GM12878 (cell line): ENCODE measurements around the gene CD48. TPM values are rescaled to one million over a fixed set of nuclear protein-coding genes. Genes with fewer than 3 reads are reported as not detected.
A peak's percentile ranks its signal among the peaks of the same experiment; 100 is the strongest.

Experiments
- CREM ChIP-seq: IDR thresholded peaks from 2 replicates; pipeline ENCODE4 v1.6.1; 2014; ENCODE audit warnings: antibody characterized with exemption, low read depth
- ESRRA ChIP-seq: IDR thresholded peaks from 2 replicates; pipeline ENCODE4 v1.6.1; 2012; ENCODE audit warnings: mild to moderate bottlenecking, low read length, improper control_type of control experiment
- JUND ChIP-seq: IDR thresholded peaks from 2 replicates; pipeline ENCODE4 v1.6.1; 2012; ENCODE audit warnings: low read depth, mild to moderate bottlenecking, low read length, improper control_type of control experiment, moderate library complexity
- MYB ChIP-seq: fragments of 150-350 bp; IDR thresholded peaks from 2 replicates; pipeline ENCODE4 v1.6.1; 2014; ENCODE audit warnings: mild to moderate bottlenecking, low read depth, low read length, borderline replicate concordance
- TAF1 ChIP-seq: IDR thresholded peaks from 2 replicates; pipeline ENCODE4 v1.6.1; 2011; ENCODE audit warnings: mild to moderate bottlenecking, low read depth, low read length, borderline replicate concordance
- ZNF384 ChIP-seq: IDR thresholded peaks from 2 replicates; pipeline ENCODE4 v1.6.1; 2012; ENCODE audit warnings: low read depth, mild to moderate bottlenecking, low read length, improper control_type of control experiment, borderline replicate concordance
- polyA plus RNA-seq, 11 experiments: library from polyadenylated mRNA; depleted of rRNA in 4 of 11; unstranded in 6 of 11; stranded (reverse) in 5 of 11; fragments of >200 nt; fragmentation: Nextera tagmentation in 4 of 11; fragmentation: Illumina TruSeq in 1 of 11; extraction: Ambion mirVana in 4 of 11; extraction: Trizol in 1 of 11; gene quantifications; 1 replicate in 1 of 11; 2 replicates in 10 of 11; pipeline versions ENCODE4 v1.2.1 to v1.2.3, GENCODE V29; 2011 to 2016; ENCODE audit warnings: inconsistent platforms in 2 of 11, missing spikeins in 2 of 11, low read depth in 1 of 11
- total RNA-seq, 4 experiments: library from RNA; depleted of rRNA in 3 of 4; stranded (reverse); fragments of >200 nt in 3 of 4; fragmentation: Illumina TruSeq in 1 of 4; extraction: Trizol in 1 of 4; gene quantifications; 2 replicates each; pipeline versions ENCODE4 v1.2.1 to v1.2.3, GENCODE V29; 2013 to 2021
- TF ChIP-seq, protein P1 (sequence below): IDR thresholded peaks from 2 replicates; pipeline ENCODE4 v1.6.1; 2012; ENCODE audit warnings: improper control_type of control experiment, low read depth, low read length; ENCODE audit not compliant: insufficient replicate concordance
- TF ChIP-seq, protein P2 (sequence below): IDR thresholded peaks from 2 replicates; pipeline ENCODE4 v1.6.1; 2012; ENCODE audit warnings: low read length, inconsistent platforms
- TF ChIP-seq, protein P3 (sequence below): fragments of 450-650 bp; IDR thresholded peaks from 2 replicates; pipeline ENCODE4 v1.6.1; 2016; ENCODE audit warnings: mild to moderate bottlenecking
- TF ChIP-seq, protein P4 (sequence below): IDR thresholded peaks from 2 replicates; pipeline ENCODE4 v1.6.1; 2012; ENCODE audit warnings: low read depth, low read length, improper control_type of control experiment
- TF ChIP-seq, protein P5 (sequence below): fragments of 450-650 bp; IDR thresholded peaks from 2 replicates; pipeline ENCODE4 v1.6.1; 2017; ENCODE audit warnings: mild to moderate bottlenecking, moderate library complexity
- TF ChIP-seq, protein P6 (sequence below), 3 experiments: IDR thresholded peaks in 2 of 3; conservative IDR thresholded peaks in 1 of 3; 2 replicates each; pipeline ENCODE4 v1.5.1; 2011; ENCODE audit warnings: low read depth in 3 of 3, low read length in 3 of 3, mild to moderate bottlenecking in 3 of 3, control low read depth in 2 of 3, moderate library complexity in 2 of 3, inconsistent platforms in 1 of 3, mixed read lengths in 1 of 3; ENCODE audit not compliant: control insufficient read depth in 2 of 3, insufficient read depth in 1 of 3; ENCODE audit errors: extremely low read depth in 1 of 3

The CD48 gene
- total and polyA plus RNA-seq, 10 of the 15 experiments (the other 5 are each of a cell fraction or from before 2014, with no cell fraction given) = 302 to 1,315 (median 430) TPM

- TF ChIP-seq TAF1 = no peak
- TF ChIP-seq JUND = no peak
- TF ChIP-seq, protein P1, sequence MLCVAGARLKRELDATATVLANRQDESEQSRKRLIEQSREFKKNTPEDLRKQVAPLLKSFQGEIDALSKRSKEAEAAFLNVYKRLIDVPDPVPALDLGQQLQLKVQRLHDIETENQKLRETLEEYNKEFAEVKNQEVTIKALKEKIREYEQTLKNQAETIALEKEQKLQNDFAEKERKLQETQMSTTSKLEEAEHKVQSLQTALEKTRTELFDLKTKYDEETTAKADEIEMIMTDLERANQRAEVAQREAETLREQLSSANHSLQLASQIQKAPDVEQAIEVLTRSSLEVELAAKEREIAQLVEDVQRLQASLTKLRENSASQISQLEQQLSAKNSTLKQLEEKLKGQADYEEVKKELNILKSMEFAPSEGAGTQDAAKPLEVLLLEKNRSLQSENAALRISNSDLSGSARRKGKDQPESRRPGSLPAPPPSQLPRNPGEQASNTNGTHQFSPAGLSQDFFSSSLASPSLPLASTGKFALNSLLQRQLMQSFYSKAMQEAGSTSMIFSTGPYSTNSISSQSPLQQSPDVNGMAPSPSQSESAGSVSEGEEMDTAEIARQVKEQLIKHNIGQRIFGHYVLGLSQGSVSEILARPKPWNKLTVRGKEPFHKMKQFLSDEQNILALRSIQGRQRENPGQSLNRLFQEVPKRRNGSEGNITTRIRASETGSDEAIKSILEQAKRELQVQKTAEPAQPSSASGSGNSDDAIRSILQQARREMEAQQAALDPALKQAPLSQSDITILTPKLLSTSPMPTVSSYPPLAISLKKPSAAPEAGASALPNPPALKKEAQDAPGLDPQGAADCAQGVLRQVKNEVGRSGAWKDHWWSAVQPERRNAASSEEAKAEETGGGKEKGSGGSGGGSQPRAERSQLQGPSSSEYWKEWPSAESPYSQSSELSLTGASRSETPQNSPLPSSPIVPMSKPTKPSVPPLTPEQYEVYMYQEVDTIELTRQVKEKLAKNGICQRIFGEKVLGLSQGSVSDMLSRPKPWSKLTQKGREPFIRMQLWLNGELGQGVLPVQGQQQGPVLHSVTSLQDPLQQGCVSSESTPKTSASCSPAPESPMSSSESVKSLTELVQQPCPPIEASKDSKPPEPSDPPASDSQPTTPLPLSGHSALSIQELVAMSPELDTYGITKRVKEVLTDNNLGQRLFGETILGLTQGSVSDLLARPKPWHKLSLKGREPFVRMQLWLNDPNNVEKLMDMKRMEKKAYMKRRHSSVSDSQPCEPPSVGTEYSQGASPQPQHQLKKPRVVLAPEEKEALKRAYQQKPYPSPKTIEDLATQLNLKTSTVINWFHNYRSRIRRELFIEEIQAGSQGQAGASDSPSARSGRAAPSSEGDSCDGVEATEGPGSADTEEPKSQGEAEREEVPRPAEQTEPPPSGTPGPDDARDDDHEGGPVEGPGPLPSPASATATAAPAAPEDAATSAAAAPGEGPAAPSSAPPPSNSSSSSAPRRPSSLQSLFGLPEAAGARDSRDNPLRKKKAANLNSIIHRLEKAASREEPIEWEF = no peak
- TF ChIP-seq, protein P2, sequence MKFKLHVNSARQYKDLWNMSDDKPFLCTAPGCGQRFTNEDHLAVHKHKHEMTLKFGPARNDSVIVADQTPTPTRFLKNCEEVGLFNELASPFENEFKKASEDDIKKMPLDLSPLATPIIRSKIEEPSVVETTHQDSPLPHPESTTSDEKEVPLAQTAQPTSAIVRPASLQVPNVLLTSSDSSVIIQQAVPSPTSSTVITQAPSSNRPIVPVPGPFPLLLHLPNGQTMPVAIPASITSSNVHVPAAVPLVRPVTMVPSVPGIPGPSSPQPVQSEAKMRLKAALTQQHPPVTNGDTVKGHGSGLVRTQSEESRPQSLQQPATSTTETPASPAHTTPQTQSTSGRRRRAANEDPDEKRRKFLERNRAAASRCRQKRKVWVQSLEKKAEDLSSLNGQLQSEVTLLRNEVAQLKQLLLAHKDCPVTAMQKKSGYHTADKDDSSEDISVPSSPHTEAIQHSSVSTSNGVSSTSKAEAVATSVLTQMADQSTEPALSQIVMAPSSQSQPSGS = no peak
- TF ChIP-seq ESRRA = no peak
- no peak for TF ChIP-seq CREM
- TF ChIP-seq MYB = no peak
- TF ChIP-seq, protein P3, sequence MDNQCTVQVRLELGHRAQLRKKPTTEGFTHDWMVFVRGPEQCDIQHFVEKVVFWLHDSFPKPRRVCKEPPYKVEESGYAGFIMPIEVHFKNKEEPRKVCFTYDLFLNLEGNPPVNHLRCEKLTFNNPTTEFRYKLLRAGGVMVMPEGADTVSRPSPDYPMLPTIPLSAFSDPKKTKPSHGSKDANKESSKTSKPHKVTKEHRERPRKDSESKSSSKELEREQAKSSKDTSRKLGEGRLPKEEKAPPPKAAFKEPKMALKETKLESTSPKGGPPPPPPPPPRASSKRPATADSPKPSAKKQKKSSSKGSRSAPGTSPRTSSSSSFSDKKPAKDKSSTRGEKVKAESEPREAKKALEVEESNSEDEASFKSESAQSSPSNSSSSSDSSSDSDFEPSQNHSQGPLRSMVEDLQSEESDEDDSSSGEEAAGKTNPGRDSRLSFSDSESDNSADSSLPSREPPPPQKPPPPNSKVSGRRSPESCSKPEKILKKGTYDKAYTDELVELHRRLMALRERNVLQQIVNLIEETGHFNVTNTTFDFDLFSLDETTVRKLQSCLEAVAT = peak; percentile 34; the same call in 1 of the 2 replicates
- TF ChIP-seq, protein P4, sequence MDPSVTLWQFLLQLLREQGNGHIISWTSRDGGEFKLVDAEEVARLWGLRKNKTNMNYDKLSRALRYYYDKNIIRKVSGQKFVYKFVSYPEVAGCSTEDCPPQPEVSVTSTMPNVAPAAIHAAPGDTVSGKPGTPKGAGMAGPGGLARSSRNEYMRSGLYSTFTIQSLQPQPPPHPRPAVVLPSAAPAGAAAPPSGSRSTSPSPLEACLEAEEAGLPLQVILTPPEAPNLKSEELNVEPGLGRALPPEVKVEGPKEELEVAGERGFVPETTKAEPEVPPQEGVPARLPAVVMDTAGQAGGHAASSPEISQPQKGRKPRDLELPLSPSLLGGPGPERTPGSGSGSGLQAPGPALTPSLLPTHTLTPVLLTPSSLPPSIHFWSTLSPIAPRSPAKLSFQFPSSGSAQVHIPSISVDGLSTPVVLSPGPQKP = no peak
- peak; percentile 68 for TF ChIP-seq ZNF384
- TF ChIP-seq, protein P5, sequence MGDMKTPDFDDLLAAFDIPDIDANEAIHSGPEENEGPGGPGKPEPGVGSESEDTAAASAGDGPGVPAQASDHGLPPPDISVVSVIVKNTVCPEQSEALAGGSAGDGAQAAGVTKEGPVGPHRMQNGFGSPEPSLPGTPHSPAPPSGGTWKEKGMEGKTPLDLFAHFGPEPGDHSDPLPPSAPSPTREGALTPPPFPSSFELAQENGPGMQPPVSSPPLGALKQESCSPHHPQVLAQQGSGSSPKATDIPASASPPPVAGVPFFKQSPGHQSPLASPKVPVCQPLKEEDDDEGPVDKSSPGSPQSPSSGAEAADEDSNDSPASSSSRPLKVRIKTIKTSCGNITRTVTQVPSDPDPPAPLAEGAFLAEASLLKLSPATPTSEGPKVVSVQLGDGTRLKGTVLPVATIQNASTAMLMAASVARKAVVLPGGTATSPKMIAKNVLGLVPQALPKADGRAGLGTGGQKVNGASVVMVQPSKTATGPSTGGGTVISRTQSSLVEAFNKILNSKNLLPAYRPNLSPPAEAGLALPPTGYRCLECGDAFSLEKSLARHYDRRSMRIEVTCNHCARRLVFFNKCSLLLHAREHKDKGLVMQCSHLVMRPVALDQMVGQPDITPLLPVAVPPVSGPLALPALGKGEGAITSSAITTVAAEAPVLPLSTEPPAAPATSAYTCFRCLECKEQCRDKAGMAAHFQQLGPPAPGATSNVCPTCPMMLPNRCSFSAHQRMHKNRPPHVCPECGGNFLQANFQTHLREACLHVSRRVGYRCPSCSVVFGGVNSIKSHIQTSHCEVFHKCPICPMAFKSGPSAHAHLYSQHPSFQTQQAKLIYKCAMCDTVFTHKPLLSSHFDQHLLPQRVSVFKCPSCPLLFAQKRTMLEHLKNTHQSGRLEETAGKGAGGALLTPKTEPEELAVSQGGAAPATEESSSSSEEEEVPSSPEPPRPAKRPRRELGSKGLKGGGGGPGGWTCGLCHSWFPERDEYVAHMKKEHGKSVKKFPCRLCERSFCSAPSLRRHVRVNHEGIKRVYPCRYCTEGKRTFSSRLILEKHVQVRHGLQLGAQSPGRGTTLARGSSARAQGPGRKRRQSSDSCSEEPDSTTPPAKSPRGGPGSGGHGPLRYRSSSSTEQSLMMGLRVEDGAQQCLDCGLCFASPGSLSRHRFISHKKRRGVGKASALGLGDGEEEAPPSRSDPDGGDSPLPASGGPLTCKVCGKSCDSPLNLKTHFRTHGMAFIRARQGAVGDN = no peak
- TF ChIP-seq, protein P6, sequence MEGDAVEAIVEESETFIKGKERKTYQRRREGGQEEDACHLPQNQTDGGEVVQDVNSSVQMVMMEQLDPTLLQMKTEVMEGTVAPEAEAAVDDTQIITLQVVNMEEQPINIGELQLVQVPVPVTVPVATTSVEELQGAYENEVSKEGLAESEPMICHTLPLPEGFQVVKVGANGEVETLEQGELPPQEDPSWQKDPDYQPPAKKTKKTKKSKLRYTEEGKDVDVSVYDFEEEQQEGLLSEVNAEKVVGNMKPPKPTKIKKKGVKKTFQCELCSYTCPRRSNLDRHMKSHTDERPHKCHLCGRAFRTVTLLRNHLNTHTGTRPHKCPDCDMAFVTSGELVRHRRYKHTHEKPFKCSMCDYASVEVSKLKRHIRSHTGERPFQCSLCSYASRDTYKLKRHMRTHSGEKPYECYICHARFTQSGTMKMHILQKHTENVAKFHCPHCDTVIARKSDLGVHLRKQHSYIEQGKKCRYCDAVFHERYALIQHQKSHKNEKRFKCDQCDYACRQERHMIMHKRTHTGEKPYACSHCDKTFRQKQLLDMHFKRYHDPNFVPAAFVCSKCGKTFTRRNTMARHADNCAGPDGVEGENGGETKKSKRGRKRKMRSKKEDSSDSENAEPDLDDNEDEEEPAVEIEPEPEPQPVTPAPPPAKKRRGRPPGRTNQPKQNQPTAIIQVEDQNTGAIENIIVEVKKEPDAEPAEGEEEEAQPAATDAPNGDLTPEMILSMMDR (IDR thresholded peaks at IDR 0.05 in 2 of 3, conservative IDR thresholded peaks at IDR 0.05 in 1 of 3; ENCODE audit: control insufficient read depth in 2 of 3, extremely low read depth in 1 of 3, insufficient read depth in 1 of 3, low read depth in 3 of 3, low read length in 3 of 3) = no peak
These were observed 28.6 kb upstream of the CD48 start (continued) for GRCh38 chr1:160740133-160740688.
